Measurements from ENCODE around the gene TF.

Gene TF

GRCh38 chr3:133761605-133762484 is 15.7 kb downstream of the TF start:
- CTCF ChIA-PET: no interaction called here
- TF ChIP-seq ZNF362 (tag by site-specific recombination; IDR thresholded peaks at IDR 0.05): no peak
- no peak for TF ChIP-seq PATZ1 (tag by site-specific recombination; IDR thresholded peaks at IDR 0.05)
- TF ChIP-seq RBAK (tag by site-specific recombination; IDR thresholded peaks at IDR 0.05): no peak
- TF ChIP-seq ZNF175 (tag by site-specific recombination; IDR thresholded peaks at IDR 0.05): no peak
- TF ChIP-seq ZNF560 (tag by site-specific recombination; IDR thresholded peaks at IDR 0.05; ENCODE audit: borderline replicate concordance): no peak
- no peak for TF ChIP-seq ZNF138 (tag by site-specific recombination; IDR thresholded peaks at IDR 0.05; ENCODE audit: borderline replicate concordance)
- TF ChIP-seq OVOL3 (tag by site-specific recombination; IDR thresholded peaks at IDR 0.05): no peak
- TF ChIP-seq ZBTB7A (tag by site-specific recombination; IDR thresholded peaks at IDR 0.05; ENCODE audit: low read depth): no peak
- TF ChIP-seq ZSCAN23 (tag by site-specific recombination; IDR thresholded peaks at IDR 0.05): no peak
- no peak for TF ChIP-seq ZNF701 (tag by site-specific recombination; IDR thresholded peaks at IDR 0.05)
- TF ChIP-seq ZNF544 (tag by site-specific recombination; IDR thresholded peaks at IDR 0.05): no peak
- no peak for TF ChIP-seq ZNF677 (tag by site-specific recombination; IDR thresholded peaks at IDR 0.05)

GRCh38 chr3:133762539-133762938 is 16.3 kb downstream of the TF start:
- POLR2A ChIA-PET: no interaction called here
- Histone ChIP-seq H3K36me3 (ENCODE audit: control insufficient read depth in 2 of 2, insufficient read depth in 1 of 2, low read length in 2 of 2) (no peaks in the 10 kb centered on the region), H3K27ac (ENCODE audit: extremely low read depth, low read depth, low read length) (no peak overlapping the region), H3K4me1 (ENCODE audit: control insufficient read depth, insufficient read depth, low read length) (no peaks in the 10 kb centered on the region), H3K9me3 (ENCODE audit: control insufficient read depth, insufficient read depth, low read depth, low read length) (no peaks in the 10 kb centered on the region), H3K4me3 (ENCODE audit: low read depth, low read length) (no peak overlapping the region)
- TF ChIP-seq ZBTB21 (tag by site-specific recombination; IDR thresholded peaks at IDR 0.05) (no peak), ZNF26 (tag by site-specific recombination; IDR thresholded peaks at IDR 0.05) (no peak)
- CTCF ChIA-PET: no interaction called here

More at GRCh38 chr3:133761605-133762484, 15.7 kb downstream of the TF start:
- H3K9me3 ChIP-seq (ENCODE audit: control insufficient read depth, insufficient read depth, low read depth, low read length): no peaks in the 10 kb centered on the region
- no peak overlapping the region for H3K4me3 ChIP-seq (ENCODE audit: low read depth, low read length)
- H3K27ac ChIP-seq (ENCODE audit: extremely low read depth, low read depth, low read length): no peak overlapping the region
- H3K36me3 ChIP-seq (ENCODE audit: control insufficient read depth in 2 of 2, insufficient read depth in 1 of 2, low read length in 2 of 2): no peaks in the 10 kb centered on the region
- no peaks in the 10 kb centered on the region for H3K4me1 ChIP-seq (ENCODE audit: control insufficient read depth, insufficient read depth, low read length)
- POLR2A ChIA-PET: no interaction called here

- Histone ChIP-seq H3K27ac (ENCODE audit: extremely low read depth, low read depth, low read length) (no peak overlapping the region), H3K4me3 (ENCODE audit: low read depth, low read length) (no peak overlapping the region), H3K9me3 (ENCODE audit: control insufficient read depth, insufficient read depth, low read depth, low read length) (no peaks in the 10 kb centered on the region), H3K36me3 (ENCODE audit: control insufficient read depth in 2 of 2, insufficient read depth in 1 of 2, low read length in 2 of 2) (no peaks in the 10 kb centered on the region), H3K4me1 (ENCODE audit: control insufficient read depth, insufficient read depth, low read length) (no peaks in the 10 kb centered on the region)
- CTCF ChIA-PET: no interaction called here
- POLR2A ChIA-PET: no interaction called here
- TF ChIP-seq PRDM1 (tag by site-specific recombination; IDR thresholded peaks at IDR 0.05) (no peak), ZNF174 (tag by site-specific recombination; IDR thresholded peaks at IDR 0.05) (no peak), ZXDB (tag by site-specific recombination; IDR thresholded peaks at IDR 0.05) (no peak), ZNF157 (tag by site-specific recombination; IDR thresholded peaks at IDR 0.05) (no peak), ZNF302 (tag by site-specific recombination; IDR thresholded peaks at IDR 0.05; ENCODE audit: low read depth) (no peak), ZNF548 (tag by site-specific recombination; IDR thresholded peaks at IDR 0.05) (no peak), ZNF155 (tag by site-specific recombination; IDR thresholded peaks at IDR 0.05) (no peak), ZNF426 (tag by site-specific recombination; IDR thresholded peaks at IDR 0.05) (no peak), ZNF48 (tag by site-specific recombination; IDR thresholded peaks at IDR 0.05) (no peak), ZNF146 (tag by site-specific recombination; IDR thresholded peaks at IDR 0.05) (no peak), ZNF362 (tag by site-specific recombination; IDR thresholded peaks at IDR 0.05) (no peak)
These were observed 17.8 kb downstream of the TF start for GRCh38 chr3:133763797-133764683.

Measured in HEK293 (cell line).